NCI-H2029 (cell line): ENCODE data around the gene RNASEH2A.
"Not testable (repeated sequence)": the region's sequence is repeated elsewhere in the genome, so short reads cannot be mapped to it uniquely, and the experiment has no call there.

Source experiments
- DNase-seq: peaks from one replicate; lab custom pipeline; 2025; lab: John Stamatoyannopoulos, UW

Gene RNASEH2A

DNA sequence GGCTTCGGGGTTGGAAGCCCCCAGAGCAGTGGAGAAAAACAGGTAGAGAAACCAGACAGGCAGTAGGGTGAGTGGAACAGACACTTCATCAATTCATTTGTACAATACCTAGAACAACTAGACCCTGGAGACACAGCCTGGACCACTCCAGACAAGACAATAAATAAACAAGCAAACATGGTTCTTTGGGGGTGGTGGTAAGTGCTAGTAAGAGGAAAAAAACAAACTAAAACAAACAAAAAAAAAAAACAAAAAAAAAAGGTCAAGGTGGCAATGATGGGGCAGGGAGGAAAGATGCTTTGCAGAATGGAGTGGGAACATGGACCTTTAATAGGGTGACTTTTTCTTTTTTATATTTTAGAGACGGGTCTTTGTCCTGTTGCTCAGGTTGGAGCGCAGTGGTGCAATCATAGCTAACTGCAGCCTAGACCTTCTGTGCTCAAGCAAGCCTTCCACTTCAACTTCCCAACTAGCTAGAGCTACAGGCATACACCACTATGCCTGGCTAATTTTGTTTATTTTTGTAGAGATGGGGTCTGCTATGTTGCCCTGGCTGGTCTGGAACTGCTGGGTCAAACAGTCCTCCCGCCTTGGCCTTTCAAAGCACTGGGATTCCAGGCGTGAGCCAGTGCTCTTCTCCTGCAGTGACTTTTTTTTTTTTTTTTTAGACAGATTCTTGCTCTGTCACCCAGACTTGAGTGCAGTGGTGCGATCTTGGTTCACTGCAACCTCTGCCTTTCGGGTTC is 12.0 kb upstream of the RNASEH2A start:
- no peak for DNase-seq

DNA sequence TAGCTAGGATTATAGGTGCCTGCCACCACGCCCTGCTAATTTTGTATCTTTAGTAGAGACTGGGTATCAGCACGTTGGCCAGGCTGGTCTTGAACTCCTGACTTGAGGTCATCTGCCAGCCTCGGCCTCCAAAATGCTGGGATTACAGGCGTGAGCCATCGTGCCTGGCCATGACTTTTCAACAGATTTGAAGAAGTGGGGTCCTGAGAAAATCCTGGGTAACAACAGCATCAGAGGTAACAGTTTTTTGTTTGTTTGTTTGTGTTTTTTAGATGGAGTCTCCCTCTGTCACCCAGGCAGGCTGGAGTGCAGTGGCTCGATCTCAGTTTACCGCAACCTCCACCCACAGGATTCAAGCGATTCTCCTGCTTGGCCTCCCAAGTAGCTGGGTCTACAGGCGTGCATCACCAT is 11.4 kb upstream of the RNASEH2A start:
- DNase-seq, result no peak

DNA sequence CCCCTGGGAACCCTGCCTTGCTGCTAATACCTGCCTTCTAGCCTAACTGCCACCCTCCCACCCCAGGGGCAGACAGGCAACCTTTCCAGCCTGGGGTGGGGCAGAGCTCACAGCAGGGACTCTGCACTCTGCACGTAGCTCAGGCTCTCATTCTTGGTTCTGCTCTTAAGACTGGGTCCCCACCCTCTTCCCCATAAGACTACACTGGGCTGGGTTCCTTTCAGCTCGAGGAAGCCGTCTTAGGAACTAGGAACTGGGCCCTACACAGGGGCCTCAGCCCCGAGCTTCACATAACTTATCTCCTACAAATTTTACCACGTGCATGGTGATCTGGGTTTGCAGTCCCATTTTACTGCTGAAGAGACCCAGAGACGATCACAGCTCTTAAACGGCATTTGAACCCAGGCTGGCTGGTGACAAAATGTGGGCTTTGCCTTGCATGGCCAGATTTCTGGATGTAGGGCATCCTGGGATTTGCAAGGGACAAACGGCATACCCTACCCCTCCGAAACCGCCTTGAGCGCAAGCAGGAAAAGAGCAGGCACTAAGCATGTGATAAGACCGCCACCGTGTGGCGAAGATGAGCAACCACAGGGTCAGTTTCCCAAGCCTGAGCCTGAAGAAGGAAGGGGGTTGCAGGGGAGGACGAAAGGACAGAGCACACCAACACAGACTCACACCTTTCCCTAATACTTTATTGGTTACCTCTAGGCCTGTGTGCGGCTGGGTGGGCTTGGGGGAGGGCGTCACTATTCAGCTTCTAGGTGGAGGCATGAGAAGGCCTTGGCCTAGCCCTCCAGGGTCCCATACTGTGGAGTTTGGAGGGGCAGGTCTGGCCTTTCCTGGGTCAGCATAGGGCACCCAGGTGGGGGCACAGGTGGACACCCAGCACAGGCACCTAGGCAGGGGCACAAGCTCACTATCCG is 10.0 kb upstream of the RNASEH2A start:
- DNase-seq, result peak; percentile 70

DNA sequence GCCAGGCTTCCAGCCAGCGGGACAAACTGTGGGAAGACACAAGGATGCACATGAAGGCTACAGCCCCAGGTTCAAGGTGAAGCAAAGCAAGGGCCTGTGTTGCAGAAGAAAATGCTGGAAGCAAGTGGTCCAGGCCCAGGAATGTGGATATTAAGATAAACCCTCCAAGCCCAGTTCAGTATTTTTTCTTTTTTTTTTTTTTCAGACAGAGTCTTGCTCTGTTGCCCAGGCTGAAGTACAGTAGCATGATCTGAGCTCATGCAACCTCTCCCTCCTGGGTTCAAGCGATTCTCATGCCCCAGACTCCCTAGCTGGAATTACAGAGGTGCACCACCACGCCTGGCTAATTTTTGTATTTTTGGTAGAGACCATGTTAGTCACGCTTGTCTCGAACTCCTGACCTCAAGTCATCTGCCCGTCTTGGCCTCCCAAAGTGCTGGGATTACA is 9.2 kb upstream of the RNASEH2A start:
- no peak for DNase-seq

DNA sequence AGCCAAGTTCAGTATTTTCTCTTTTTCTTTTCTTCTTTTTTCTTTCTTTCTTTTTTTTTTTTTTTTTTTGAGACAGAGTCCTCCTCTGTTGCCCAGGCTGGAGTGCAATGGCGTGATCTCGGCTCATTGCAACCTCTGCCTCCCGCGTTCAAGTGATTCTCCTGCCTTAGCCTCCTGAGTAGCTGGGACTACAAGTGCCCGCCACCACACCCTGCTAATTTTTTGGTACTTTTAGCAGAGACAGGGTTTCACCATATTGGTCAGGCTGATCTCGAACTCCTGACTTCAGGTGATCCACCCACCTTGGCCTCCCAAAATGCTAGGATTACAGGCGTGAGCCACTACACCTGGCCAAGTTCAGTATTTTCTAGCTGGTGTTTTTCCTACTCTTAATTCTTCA is 8.8 kb upstream of the RNASEH2A start:
- DNase-seq, result not testable (repeated sequence)

DNA sequence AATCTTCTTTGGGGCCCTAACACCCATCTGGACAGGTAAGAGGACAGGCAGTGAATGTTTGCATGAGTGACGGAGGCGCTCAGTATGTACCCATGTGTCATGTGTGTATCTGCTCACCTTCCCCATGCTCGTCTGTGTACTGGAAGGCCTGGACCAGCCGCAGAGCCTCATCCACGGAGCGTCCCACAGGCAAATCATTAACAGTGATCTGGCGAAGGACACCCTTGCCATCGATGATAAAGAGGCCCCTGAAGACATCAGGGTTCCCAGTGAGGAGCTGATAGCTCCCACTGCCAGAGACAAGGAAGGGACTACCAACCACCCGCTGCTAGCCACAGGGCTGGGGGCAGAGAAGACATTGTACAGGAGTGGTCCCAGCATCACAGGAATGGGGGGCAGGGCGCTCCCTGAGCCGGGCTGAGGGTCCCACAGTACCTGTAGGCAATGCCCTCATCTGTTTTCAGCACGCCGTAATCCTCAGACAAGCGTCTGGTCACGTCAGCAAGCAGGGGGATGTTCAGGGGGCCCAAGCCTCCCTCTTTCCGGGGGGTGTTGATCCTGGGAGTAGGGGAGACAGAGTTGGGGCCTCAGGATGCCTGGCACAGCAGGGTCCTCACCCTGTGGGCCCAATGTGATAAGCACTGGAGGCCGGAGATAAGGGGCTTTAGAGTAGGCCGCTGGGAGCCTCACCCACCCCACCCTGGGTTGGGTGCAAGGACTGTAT is 6.5 kb upstream of the RNASEH2A start:
- DNase-seq, result no peak

DNA sequence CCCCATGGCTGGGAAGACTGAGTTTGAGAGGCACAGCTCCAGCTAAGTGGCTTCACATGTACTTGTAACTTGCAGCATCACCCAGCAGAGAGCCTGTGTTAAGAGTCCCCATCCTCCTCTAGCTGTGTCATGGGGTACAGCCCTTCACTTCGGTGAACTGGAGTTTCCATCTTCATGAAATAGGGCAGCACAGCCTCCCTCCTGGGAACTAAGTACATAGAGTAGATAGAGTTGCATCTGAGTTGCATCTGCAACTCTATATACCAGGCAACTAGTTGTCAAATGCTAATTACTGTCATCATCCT is 6.0 kb upstream of the RNASEH2A start:
- no peak for DNase-seq

DNA sequence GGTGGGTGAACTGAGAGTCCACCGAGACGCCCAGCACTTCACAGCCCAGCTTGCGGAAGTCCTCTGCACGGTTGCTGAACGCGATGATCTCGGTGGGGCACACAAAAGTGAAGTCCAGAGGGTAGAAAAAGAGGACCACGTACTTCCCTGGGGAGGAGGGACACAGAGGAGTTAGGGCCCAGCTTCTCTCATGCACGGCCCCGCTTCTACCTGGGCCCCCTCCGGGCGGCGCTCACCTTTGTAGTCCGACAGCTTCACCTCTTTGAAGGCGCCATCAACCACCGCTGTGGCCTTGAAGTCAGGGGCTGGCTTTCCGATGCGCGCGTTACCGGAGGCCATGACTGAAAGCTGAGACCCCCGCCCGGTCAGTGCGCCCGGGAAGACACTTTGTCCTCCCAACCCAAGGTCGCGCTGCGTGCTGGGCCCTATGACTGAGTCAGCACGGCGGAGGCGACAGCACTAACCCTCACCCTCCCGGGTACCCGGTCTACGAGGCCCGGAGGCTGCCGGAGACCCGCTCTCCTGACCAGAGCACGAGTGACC is 5.4 kb upstream of the RNASEH2A start:
- DNase-seq, result no peak

DNA sequence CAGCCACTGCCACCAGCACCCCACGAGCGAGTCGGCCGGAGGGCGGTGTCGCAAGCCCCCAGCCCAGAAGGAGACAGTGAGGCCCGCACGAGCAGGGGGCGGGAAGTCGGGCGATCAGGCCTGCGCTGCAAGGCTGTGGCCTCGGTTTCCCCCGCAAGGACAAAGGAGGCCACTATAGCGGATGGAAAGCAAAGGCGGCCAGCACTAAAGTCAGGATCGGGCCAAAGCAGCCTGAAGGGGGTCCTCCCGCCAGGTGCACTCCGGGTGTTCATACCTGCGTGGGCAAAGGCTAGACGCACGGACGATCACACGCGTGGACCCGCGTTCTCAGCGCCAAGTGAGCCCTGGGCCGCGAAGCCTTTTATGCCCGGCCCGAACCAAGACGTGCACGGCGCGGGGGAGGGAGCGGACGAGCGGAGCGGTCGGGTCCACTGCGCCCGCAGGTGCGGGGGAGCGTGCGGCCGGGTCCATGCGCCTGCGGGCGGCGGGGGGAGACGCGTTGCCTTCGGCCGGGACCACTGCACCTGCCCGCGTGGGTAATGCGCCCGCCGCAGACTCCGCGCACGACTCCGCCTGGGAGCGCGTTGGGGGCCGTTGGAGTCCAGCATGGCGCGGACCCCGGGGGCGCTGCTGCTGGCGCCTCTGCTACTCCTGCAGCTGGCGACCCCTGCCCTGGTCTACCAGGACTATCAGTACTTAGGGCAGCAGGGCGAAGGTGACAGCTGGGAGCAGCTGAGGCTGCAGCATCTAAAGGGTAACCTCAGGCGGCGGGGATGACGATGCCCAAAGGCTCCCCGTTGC is 4.7 kb upstream of the RNASEH2A start, which contains the start of the genes PRDX2 and THSD8:
TSS of gene PRDX2 (minus strand) at position 335 of the 801 bp plus-strand sequence. CDS start 539 bp downstream, outside the sequence.
TSS of gene THSD8 (plus strand) at position 604 of the 801 bp plus-strand sequence. CDS start at position 607, 3 bp downstream.
- peak; percentile 85 for DNase-seq

DNA sequence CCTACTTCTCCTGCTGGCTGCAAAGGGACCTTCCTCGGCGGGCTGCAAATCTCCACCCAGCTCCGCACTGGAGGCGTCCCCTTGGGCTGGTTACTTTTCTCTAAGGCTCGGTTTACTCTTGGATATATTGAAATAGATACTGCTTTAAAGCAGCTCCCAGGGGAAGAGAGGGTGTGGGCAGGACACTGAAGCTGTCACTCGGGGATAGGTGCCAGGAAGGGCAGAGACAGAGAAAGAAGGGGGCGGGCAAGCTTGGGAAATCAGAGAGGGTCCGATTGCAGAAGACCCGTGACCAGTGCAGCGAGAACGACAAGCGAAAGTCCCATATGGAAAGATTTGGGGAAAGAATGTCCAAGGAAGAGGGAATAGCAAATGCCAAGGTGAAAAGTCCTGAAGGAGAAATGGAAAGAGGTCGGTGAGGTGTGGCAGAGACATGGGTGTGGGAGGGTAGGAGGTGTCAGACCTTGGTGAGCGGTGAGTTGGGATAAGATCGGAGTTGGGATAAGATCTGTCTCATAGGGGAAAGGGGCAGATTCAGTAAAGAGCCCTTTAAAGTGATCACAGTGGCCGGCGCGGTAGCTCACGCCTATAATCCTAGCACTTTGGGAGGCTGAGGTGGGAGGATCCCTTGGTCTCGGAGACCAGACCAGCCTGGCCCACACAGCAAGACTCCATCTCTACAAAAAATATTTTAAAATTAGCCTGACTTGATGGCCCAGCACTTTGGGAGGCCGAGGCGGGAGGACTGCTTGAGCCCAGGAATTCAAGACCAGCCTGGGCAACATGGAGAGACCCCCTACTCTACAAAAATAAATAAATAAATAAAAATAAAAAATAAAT is 3.9 kb upstream of the RNASEH2A start:
- no peak for DNase-seq

DNA sequence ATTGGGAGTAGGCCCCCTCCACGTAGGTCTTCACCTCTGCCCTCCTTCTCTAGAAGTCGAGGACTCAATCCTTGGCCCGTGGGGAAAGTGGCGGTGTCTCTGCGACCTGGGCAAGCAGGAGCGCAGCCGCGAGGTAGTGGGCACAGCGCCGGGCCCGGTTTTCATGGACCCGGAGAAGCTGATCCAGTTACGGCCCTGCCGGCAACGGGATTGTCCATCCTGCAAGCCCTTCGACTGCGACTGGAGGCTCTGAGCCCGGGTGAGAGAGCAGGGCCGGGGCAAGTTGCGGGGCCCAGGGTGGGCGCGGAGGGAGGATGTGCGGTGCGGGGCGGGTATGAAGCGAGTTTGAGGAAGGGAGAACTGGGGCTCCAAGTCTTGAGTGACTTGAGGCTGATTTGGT is 2.3 kb upstream of the RNASEH2A start:
- no peak for DNase-seq

DNA sequence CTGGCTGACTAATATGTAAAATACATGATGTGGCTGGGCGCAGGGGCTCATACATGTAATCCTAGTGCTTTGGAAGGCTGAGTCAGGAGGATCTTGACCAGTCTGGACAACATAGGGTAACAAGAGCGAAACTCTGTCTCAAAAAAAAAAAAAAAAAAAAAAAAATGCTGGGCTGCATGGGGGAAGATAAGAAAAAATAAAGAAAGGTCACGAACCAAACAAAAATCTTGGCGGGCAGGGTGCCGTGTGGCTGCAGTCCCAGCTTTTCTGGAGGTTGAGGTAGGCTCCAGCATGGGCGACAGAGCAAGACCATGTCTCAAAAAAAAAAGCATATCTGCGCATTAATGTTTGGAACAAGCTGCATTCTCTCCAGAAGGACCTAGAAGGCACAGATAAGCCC is 8.7 kb downstream of the RNASEH2A start:
- no peak for DNase-seq

DNA sequence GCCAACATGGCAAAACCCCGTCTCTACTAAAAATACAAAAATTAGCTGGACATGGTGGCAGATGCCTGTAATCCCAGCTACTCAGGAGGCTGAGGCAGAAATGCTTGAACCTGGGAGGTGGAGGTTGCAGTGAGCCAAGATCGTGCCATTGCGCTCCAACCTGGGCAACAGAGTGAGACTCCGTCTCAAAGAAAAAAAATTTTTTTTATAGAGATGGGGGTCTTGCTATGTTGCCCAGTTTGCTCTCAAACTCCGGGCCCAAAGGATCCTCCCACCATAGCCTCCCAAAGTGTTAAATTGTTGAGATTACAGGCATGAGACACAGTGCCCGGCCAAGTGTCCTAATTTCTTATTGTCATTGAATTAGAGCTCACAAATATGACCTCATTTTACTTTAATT is 10.8 kb downstream of the RNASEH2A start:
- DNase-seq, result not testable (repeated sequence)

DNA sequence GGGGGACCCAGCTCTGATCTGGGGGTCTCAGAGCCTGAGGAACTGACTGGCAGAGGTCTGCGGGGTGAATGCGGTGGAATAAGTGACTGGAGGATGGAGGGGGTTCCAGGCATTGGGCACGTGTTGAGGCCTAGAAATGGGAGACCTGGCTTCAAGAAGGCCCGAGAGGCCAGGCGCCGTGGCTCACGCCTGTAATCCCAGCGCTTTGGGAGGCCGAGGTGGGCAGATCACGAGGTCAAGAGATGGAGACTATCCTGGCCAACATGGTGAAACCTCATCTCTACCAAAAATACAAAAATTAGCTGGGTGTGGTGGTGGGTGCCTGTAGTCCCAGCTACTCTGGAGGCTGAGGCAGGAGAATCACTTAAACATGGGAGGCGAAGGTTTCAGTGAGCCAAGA is 11.4 kb downstream of the RNASEH2A start:
- DNase-seq, result not testable (repeated sequence)

DNA sequence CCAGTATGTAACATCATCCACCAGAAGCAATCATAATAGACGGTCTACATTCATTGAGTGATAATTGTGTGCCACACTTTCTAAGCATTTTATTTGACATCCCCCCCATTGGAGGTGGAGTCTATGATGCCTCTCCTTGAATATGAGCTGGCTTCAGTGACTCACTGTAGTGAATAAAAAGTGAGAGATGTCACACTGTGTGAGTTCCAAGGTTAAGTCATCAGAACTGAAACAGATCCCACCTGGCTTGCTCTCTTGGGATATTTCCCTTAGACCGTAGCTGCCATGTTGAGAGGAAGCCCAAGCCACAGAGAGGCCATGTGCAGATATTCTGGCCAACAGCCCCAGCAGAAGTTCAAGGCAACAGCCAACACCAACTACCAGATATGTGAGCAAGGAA is 15.4 kb downstream of the RNASEH2A start:
- no peak for DNase-seq

DNA sequence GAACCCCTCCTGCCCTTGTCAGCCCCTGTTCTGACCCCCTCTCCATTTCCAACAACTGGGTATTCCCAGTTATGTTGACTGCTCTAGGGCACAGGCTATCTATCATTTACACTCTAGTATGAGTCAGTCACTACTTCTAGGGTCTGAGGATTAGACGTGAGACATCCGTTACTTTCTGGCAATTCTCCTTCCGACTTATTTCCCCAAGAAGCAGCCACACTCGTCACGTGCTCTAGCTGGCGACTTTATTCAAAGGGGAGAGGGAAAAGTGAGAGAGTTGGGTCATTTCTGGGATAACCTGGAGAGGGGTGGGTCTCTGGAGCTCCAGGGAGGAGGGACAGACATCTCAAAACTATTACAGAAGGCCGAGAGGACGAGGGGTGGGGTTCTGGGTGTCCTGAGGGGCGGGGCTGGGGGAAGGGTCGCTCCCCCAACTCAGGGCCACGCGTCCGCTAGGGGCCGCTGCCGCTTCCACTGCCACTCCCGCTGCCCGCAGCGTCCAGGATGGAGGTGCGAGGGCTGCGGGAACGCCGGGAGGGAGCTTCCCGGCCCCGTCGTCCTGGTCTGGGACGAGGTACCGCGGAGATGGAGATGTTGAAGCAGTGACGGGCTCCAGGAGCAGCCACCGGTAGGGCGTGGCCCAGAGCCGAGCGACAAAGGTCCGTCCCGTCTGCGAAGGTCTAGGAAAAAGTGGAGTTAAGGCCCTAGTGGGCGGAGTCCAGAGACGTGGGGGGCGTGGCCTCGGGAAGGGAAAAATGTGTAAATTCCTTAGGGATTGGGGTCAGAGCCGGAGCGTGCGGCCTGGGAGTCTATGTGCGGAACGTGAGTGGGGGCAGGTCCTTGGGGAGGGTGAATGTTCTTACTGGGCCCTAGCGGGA is 19.1 kb downstream of the RNASEH2A start:
- no peak for DNase-seq

DNA sequence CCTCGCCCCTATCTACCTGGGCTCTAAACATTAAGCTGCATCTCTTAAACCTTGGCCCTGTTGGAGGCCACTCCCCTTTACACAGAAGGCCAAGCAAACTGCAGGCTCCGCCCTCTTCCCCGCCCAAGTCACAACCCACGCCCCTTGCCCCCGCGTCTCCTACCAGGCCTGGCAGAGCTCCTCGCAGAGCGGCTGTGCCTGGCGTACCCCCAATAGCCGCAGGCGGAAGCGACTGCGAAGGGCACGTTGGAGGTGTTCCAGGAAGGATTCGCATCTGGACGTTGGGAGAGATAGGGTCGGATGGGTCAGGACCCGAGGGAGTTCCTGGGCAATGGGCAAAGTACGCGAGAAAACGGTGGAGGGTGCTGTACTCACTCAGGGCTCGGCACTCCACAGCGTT is 22.1 kb downstream of the RNASEH2A start:
- peak; percentile 82 for DNase-seq

DNA sequence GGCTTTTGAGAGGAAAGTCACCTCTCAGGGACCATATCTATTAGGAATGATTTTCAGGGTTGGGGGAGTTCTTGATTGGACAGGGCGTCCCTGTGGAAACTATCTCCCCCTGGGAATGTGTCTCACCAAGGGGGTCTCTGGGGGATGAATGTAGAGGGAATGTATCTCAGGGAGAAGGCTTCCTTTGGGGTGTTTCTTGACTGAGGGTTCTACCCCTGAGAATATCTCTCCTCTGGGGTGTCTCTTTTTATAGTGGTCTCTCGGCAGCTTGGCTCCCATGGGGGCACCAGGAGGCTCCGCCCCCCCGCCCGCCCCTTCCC is 27.0 kb downstream of the RNASEH2A start:
- DNase-seq, result no peak
